Measurements from ENCODE around the gene DENND5A.

DNA sequence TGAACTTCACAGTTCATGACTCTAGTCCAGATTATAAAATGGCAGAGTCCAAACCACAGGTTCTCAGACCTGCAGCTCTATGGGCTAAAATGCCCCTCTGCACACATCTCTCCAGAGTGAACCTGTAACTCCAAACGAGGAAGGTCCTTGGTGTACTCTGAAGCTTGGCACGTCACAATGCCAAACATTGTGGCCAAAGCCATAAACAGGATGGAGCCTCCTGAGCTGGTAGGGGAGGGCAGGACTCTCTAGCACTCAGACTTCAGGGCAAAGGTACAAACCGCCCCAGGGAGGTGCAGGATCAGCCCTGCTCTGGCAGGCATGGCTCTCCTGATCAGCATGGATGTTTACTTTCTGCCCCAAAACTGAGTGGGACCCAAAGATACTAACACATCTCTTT is 176.1 kb downstream of the DENND5A start:
- TF ChIP-seq CTCF (IDR thresholded peaks at IDR 0.05) (no peak), REST (IDR thresholded peaks at IDR 0.05; ENCODE audit: insufficient read depth in 1 of 2, low read depth in 2 of 2, low read length in 1 of 2) (no peak), POLR2AphosphoS5 (IDR thresholded peaks at IDR 0.05; ENCODE audit: low read depth, low read length) (no peak), SIN3A (IDR thresholded peaks at IDR 0.05; ENCODE audit: borderline replicate concordance, insufficient read depth, low read depth, low read length) (no peak), TCF7L2 (IDR thresholded peaks at IDR 0.05; ENCODE audit: low read depth, low read length) (no peak)

All from Panc1 (cell line).